Activated CD4-positive, alpha-beta T cell treated with anti-CD3 and anti-CD28 coated beads for 48 hours (primary cell): ENCODE results near the gene DDX25.
"Not testable (repeated sequence)": the region's sequence is repeated elsewhere in the genome, so short reads cannot be mapped to it uniquely, and the experiment has no call there.

Source experiments
- DNase-seq: peaks from one replicate; pipeline ENCODE4 v3.0.0-alpha.2; 2020

The DDX25 gene

DNA sequence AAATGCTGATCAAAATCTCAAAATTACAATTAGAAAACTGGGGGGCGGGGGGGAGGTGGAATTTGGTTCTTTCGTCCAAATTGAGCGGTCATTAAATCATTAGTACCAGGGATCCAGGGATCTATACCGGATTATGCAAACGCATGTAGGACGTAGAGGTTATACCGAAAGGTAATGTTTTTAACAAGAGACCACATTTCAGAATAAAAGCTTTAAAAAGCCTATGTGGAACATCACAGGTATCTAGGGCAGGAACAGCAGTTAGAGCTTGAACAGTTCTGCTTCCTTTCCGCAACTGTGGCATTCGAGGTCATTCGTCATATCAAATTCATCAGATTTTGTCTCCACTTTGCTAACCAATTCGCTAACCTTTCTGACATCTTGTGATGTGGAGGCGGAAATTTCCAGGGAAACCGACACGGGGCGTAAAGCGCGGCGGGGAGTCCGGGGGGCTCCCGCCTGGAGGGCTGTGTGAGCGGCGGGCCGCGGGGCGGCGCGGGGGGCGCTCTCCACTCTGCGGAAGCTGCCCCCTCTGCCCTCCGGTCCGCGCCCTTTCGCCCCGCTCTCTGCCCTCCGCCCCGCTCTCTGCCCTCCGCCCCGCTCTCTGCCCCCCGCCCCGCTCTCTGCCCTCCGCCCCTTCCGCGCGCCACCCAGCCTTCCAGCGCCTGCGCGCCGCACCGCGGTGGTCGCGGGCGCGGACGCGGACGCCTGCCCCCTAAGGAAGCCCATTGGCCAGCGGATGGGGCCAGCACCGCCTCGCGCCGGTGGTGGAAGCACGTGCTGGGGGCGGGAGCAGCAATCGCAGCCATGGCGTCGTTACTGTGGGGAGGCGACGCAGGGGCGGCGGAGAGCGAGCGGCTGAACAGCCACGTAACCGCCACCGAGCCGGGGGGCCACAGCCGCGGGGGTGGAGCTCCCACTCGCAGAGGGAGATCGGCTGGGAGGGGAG is at the start of gene DDX25:
DDX25 (plus strand) TSS at position 798 of the 949 bp plus-strand sequence; CDS start at position 808, 10 bp downstream.
- DNase-seq, result peak; percentile 28

GRCh38 chr11:125857670-125858069 is 46.6 kb upstream of the DDX25 start:
- not testable (repeated sequence) for DNase-seq

- not testable (repeated sequence) for DNase-seq
Observed at GRCh38 chr11:125862786-125863185, 41.5 kb upstream of the DDX25 start.

DNA sequence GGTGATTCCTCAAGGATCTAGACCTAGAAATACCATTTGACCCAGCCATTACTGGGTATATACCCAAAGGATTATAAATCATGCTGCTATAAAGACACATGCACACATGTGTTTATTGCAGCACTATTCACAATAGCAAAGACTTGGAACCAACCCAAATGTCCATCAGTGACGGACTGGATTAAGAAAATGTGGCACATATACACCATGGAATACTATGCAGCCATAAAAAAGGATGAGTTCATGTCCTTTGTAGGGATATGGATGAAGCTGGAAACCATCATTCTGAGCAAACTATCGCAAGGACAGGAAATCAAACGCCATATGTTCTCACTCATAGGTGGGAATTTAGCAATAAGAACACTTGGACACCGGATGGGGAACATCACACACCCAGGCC is 39.0 kb upstream of the DDX25 start:
- DNase-seq, result not testable (repeated sequence)

- DNase-seq, result no peak
Observed at GRCh38 chr11:125869521-125869920, 34.8 kb upstream of the DDX25 start.

- peak; percentile 55 for DNase-seq
Observed at GRCh38 chr11:125871391-125872137, 32.7 kb upstream of the DDX25 start.

DNA sequence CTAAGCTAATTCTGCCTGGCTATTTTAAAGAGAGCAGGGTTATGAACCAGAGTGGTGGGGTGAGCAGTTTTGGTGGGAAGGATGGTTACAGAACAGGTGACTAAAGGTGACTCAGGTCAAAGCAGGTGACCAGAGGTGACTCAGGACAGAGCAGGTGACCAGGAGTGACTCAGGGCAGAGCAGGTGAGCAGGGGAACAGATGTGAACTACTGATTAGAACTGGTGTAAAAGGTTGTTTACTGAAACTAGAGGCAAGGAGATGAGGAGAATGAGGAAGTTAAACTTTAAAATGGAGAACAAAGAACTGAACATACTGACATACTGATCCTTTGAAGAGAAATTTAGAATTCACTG is 32.2 kb upstream of the DDX25 start:
- DNase-seq, result no peak

DNA sequence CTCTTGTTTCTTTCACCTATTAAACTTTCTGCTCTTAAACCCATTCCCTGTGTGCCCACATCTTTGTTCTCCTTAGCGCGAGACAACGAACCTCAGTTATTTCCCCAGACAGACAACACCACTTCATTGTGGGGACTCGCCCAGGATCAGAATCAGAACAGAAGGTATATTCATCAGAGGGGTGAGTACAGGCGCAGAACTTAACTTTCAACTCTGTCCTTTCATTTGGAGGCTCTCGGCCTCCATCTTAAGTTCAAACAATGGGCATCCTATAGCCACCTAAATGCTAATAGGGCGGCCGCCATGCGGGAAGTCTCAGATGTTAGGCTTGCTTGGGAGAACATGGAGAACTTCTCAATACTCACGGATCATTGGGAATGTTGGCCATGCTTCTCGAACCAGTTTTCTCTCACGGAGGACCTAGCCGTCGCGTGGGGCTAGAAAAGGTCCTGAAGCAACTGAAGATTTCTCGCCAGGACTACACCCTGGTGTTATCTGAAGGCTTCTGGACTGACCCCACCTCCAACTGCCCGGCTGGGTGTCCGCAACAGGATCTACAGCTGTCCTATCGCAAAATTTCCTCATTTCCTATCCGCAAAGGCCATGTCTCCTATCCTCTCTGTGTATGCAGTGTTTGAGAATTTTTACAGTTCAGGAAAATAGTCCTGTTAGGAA is 30.3 kb upstream of the DDX25 start:
- no peak for DNase-seq

- peak; percentile 62 for DNase-seq
Observed at GRCh38 chr11:125874556-125875124, 29.7 kb upstream of the DDX25 start.

GRCh38 chr11:125881291-125881690 is 23.0 kb upstream of the DDX25 start:
- no peak for DNase-seq

- DNase-seq, result no peak
Observed at GRCh38 chr11:125883375-125883774, 20.9 kb upstream of the DDX25 start.

DNA sequence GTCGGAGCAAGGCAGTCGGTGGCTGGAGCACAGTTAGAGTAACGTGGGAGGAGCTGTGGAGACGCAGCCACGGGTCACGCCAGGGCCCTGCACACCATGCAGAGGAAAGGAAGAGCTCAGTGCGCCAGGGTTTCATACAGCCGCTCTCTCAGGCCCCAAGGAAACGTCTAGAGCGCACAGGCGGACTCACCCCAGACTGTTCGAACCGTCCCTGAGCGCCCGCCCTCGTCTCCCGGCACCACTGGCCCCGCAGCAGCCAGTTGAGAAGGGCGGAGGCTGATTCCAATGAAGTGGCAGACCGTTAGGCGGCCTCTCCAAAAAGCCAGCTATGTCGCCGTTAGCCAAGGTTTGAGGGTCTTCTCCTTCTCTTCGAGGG is 17.3 kb upstream of the DDX25 start:
- DNase-seq, result peak; percentile 59

GRCh38 chr11:125887373-125888324 is 16.7 kb upstream of the DDX25 start, which contains the start of gene HYLS1:
TSS of gene HYLS1 (plus strand) at chr11:125887668. CDS start at chr11:125899369, 11,701 bp downstream.
- peak; percentile 97 for DNase-seq

DNA sequence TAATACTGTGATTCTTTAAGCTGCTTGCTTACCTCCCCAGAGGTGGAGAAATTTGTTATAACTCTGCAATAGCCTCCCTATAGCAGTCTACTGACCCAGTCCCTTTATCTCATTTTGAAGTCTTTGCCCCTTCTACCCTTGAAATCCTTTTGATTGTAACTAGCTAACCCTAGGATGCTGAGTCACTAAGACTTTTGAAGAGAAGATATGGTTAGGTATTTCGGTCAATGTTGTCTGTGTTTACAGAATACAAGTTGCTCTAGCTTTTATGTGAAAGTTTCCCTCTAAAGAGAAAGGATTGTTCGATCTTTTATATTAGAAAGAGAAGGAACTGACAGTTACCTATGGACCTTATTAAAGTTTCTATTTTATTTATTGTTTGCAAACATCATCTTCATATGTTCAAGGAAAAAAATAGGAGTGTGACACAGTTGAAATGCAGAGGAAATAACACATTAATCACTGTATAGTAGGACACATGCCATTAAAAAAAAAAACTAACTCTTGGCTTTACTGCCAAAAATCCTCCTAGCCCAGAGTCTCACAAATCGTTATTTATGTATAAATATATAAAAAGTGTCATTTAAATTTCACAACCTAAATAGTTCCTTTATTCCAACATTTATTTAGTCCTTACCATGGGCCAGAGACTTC is 13.7 kb upstream of the DDX25 start:
- DNase-seq, result no peak

DNA sequence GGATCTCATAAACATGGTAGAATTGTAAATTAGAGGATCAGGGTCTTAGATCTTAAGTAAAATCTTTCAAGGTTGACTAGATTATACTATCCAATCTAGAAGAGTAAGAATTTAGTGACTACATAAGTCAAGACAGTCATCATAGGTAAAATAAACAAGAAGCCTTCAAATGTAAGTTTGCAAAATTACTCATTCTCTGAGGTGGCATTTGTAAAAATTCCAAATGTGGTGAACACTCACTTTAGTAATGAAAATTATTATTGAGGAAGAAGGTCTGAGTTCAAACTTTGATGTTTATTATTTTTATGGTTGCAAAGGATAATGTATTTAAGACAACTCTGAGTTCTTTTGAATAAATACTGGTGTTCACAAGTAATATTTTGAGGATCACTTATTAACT is 12.2 kb upstream of the DDX25 start:
- DNase-seq, result no peak

GRCh38 chr11:125892994-125893393 is 11.3 kb upstream of the DDX25 start:
- DNase-seq, result no peak

DNA sequence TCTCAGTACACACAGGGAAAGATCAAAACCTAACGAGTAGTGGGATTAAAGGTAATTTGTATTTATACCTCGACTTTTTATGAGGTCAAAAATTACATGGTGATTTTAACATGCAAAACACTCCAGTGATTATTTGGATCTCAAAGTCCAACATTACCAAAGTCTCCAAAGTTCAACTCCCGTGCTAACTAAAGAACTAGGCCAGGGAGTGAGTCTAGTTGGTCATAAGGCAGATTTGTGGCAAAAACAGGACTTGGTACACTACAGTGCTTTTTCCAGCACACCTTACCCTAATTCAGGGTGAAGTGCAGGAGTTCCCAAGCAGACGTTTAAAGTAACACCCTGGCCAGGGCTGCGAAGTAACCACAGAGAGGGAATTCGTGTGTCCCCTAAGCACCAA is 2.4 kb upstream of the DDX25 start:
- DNase-seq, result no peak

GRCh38 chr11:125902277-125902926 is 1.9 kb upstream of the DDX25 start:
- peak; percentile 14 for DNase-seq

- DNase-seq, result peak; percentile 94
Observed at GRCh38 chr11:125902927-125903710, 1.2 kb upstream of the DDX25 start, which contains the start of gene PUS3. TSS of gene PUS3 (minus strand) at chr11:125903206. CDS start at chr11:125896284, 6,922 bp downstream.

- DNase-seq, result no peak
Observed at GRCh38 chr11:125904678-125905077, 370 bp downstream of the DDX25 start.
